K562 (cell line): ENCODE measurements around the gene ITPR2. TPM values are rescaled to one million over a fixed set of nuclear protein-coding genes. Genes with fewer than 3 reads are reported as not detected.

ENCODE experiments used
- CBFA2T2 ChIP-seq: fragments of 450-650 bp; conservative IDR thresholded peaks from 2 replicates; pipeline ENCODE4 v1.6.1; 2017; ENCODE audit warnings: mild to moderate bottlenecking
- CBX5 ChIP-seq: IDR thresholded peaks from 2 replicates; pipeline ENCODE4 v1.6.1; 2014; ENCODE audit warnings: low read depth, borderline replicate concordance
- EP300 ChIP-seq: IDR thresholded peaks from 2 replicates; pipeline ENCODE4 v1.6.1; 2012; ENCODE audit warnings: low read length, improper control_type of control experiment
- EP400 ChIP-seq: fragments of 450-650 bp; IDR thresholded peaks from 2 replicates; pipeline ENCODE4 v1.6.1; 2017; ENCODE audit warnings: antibody characterized with exemption, mild to moderate bottlenecking, moderate library complexity
- HMGN3 ChIP-seq: IDR thresholded peaks from 2 replicates; pipeline ENCODE4 v1.6.1; 2011; ENCODE audit warnings: borderline replicate concordance, low read depth, mild to moderate bottlenecking, mixed read lengths, low read length; ENCODE audit not compliant: insufficient read length; ENCODE audit errors: extremely low read depth
- HSF4 ChIP-seq: fragments of 250-450 bp; sonication (Bioruptor Pico); IDR thresholded peaks from 2 replicates; pipeline ENCODE4 v2.1.2; 2022; ENCODE audit warnings: mild to moderate bottlenecking, moderate library complexity, borderline replicate concordance
- MAFG ChIP-seq: fragments of 450-650 bp; conservative IDR thresholded peaks from 2 replicates; pipeline ENCODE4 v1.6.1; 2016; ENCODE audit warnings: missing genetic modification characterization, missing compliant biosample characterization
- MXD1 ChIP-seq: fragments of 250-450 bp; sonication (Bioruptor Pico); IDR thresholded peaks from 2 replicates; pipeline ENCODE4 v1.8.0; 2021; ENCODE audit warnings: borderline replicate concordance, mild to moderate bottlenecking, moderate library complexity; ENCODE audit not compliant: poor library complexity, severe bottlenecking
- MYC ChIP-seq, 2 experiments: fragments of 250-450 bp in 1 of 2; sonication (Bioruptor Pico) in 1 of 2; IDR thresholded peaks; 2 replicates each; pipeline versions ENCODE4 v1.5.1 to v1.6.1; 2012 to 2021; ENCODE audit warnings: low read depth in 2 of 2, borderline replicate concordance in 1 of 2, improper control_type of control experiment in 1 of 2, low read length in 1 of 2, mild to moderate bottlenecking in 1 of 2, moderate library complexity in 1 of 2
- NCOA2 ChIP-seq, 2 experiments: fragments of 450-650 bp; IDR thresholded peaks; 2 replicates each; pipeline ENCODE4 v1.6.1; 2018; ENCODE audit warnings: mild to moderate bottlenecking in 2 of 2, moderate library complexity in 1 of 2; ENCODE audit not compliant: partially characterized antibody in 2 of 2
- NFE2 ChIP-seq: IDR thresholded peaks from 2 replicates; pipeline ENCODE4 v1.6.1; 2014; ENCODE audit warnings: antibody characterized with exemption, low read depth
- POLR2B ChIP-seq: fragments of 450-650 bp; IDR thresholded peaks from 2 replicates; pipeline ENCODE4 v1.6.1; 2018; ENCODE audit warnings: low read depth; ENCODE audit not compliant: partially characterized antibody
- PTRF ChIP-seq: fragments of 450-650 bp; IDR thresholded peaks from 2 replicates; pipeline ENCODE4 v1.6.1; 2016; ENCODE audit warnings: mild to moderate bottlenecking, missing genetic modification characterization, missing compliant biosample characterization
- TFE3 ChIP-seq: fragments of 450-650 bp; formaldehyde crosslinking; IDR thresholded peaks from 2 replicates; pipeline ENCODE4 v1.4.0; 2020; ENCODE audit warnings: mild to moderate bottlenecking, mixed read lengths
- ZFP1 ChIP-seq: fragments of 450-650 bp; formaldehyde crosslinking; IDR thresholded peaks from 2 replicates; pipeline ENCODE4 v1.4.0; 2020; ENCODE audit warnings: mild to moderate bottlenecking, mixed read lengths
- ZNF175 ChIP-seq: fragments of 200-800 bp; sonication (Bioruptor generic); IDR thresholded peaks from 2 replicates; pipeline ENCODE4 v1.6.1; 2016; ENCODE audit warnings: low read depth, mild to moderate bottlenecking, missing genetic modification characterization, missing compliant biosample characterization
- ZNF592 ChIP-seq: fragments of 450-650 bp; IDR thresholded peaks from 2 replicates; pipeline ENCODE4 v1.6.1; 2017; ENCODE audit warnings: antibody characterized with exemption, mild to moderate bottlenecking
- ZNF639 ChIP-seq, 2 experiments: fragments of 200-800 bp in 1 of 2; sonication (Bioruptor generic) in 1 of 2; sonication (generic) in 1 of 2; formaldehyde crosslinking in 1 of 2; IDR thresholded peaks in 1 of 2; conservative IDR thresholded peaks in 1 of 2; 2 replicates each; pipeline versions ENCODE4 v1.5.0 to v1.6.1; 2016 to 2020; ENCODE audit warnings: missing compliant biosample characterization in 1 of 2, missing genetic modification characterization in 1 of 2, missing genetic modification reagents in 1 of 2
- ZSCAN32 ChIP-seq: fragments of 450-650 bp; formaldehyde crosslinking; IDR thresholded peaks from 2 replicates; pipeline ENCODE4 v1.4.0; 2020; ENCODE audit warnings: mild to moderate bottlenecking, moderate library complexity
- polyA plus RNA-seq, 8 experiments: library from polyadenylated mRNA; depleted of rRNA in 4 of 8; stranded (reverse) in 5 of 8; unstranded in 3 of 8; fragments of >200 nt; fragmentation: Nextera tagmentation in 2 of 8; fragmentation: Illumina TruSeq in 1 of 8; extraction: Ambion mirVana in 2 of 8; extraction: Trizol in 1 of 8; gene quantifications; 2 replicates each; pipeline versions ENCODE4 v1.2.1 to v1.2.3, GENCODE V29; 2011 to 2014; ENCODE audit warnings: inconsistent platforms in 1 of 8, missing spikeins in 1 of 8
- total RNA-seq, 7 experiments: library from RNA; depleted of rRNA in 6 of 7; stranded (reverse); fragments of >200 nt in 6 of 7; fragmentation: Illumina TruSeq in 2 of 7; extraction: Trizol in 2 of 7; gene quantifications; 2 replicates each; pipeline versions ENCODE4 v1.2.1 to v1.2.3, GENCODE V29; 2011 to 2021; ENCODE audit warnings: low replicate concordance in 1 of 7

ITPR2 gene
- total and polyA plus RNA-seq, 9 of the 15 experiments (the other 6 are each of a cell fraction or from before 2014, with no cell fraction given) = 0.21 to 3.3 (median 0.95) TPM

GRCh38 chr12:26318661-26319068, 514.3 kb downstream of the ITPR2 start (continued):
- TF ChIP-seq MXD1 (CRISPR knock-in tag) (no peak), NFE2 (peak; percentile 82), TFE3 (CRISPR knock-in tag) (peak; percentile 56), ZNF175 (CRISPR knock-in tag) (peak; percentile 64), ZFP1 (no peak), CBFA2T2 (peak; percentile 30; the same call in 1 of the 2 replicates), EP300 (0 out of 2 replicates have a peak, but pooled peaks have one; percentile 10), MAFG (tag) (peak; percentile 58; the same call in 1 of the 2 replicates), MYC (IDR thresholded peaks at IDR 0.05; ENCODE audit: low read depth, low read length) (0 out of 2 replicates have a peak, but pooled peaks have one; percentile 60), MYC (CRISPR knock-in tag; IDR thresholded peaks at IDR 0.05; ENCODE audit: borderline replicate concordance, low read depth) (no peak), HSF4 (CRISPR knock-in tag) (no peak), CBX5 (no peak), EP400 (peak; percentile 48), HMGN3 (no peak), PTRF (no peak), NCOA2 (IDR thresholded peaks at IDR 0.05; ENCODE audit: partially characterized antibody in 2 of 2) (no peak), ZSCAN32 (CRISPR knock-in tag) (no peak), ZNF592 (peak; percentile 83), ZNF639 (CRISPR knock-in tag; conservative IDR thresholded peaks at IDR 0.05 in 1 of 2, IDR thresholded peaks at IDR 0.05 in 1 of 2) (peak in 1 of 2 experiments; percentile 78; a peak in 2 of 4 replicates), POLR2B (no peak)
